A204.1 (cell line): Measurements from ENCODE around the gene THUMPD1.
"Not testable (repeated sequence)": the region's sequence is repeated elsewhere in the genome, so short reads cannot be mapped to it uniquely, and the experiment has no call there.

Source experiments
- FAIRE-seq: peaks from 2 replicates; lab custom pipeline; 2012; peaks lifted over from hg19 to GRCh38; lab: Jason Lieb, UNC

The THUMPD1 gene

GRCh38 chr16:20747030-20747816 is 5.6 kb upstream of the THUMPD1 start:
- no peak for FAIRE-seq

- FAIRE-seq = no peak
Observed at GRCh38 chr16:20746461-20746860, 4.8 kb upstream of the THUMPD1 start.

- no peak for FAIRE-seq
Observed at GRCh38 chr16:20744922-20745440, 3.4 kb upstream of the THUMPD1 start.

GRCh38 chr16:20743591-20743990 is 2.0 kb upstream of the THUMPD1 start:
- FAIRE-seq = no peak

- FAIRE-seq = no peak
Observed at GRCh38 chr16:20740901-20741521, 607 bp downstream of the THUMPD1 start.

- no peak for FAIRE-seq
Observed at GRCh38 chr16:20740007-20740883, 1.4 kb downstream of the THUMPD1 start.

GRCh38 chr16:20735490-20735889 is 6.1 kb downstream of the THUMPD1 start:
- no peak for FAIRE-seq

- FAIRE-seq = no peak
Observed at GRCh38 chr16:20734782-20735181, 6.8 kb downstream of the THUMPD1 start.

GRCh38 chr16:20734056-20734455 is 7.6 kb downstream of the THUMPD1 start:
- no peak for FAIRE-seq

- FAIRE-seq = no peak
Observed at GRCh38 chr16:20729141-20729540, 12.5 kb downstream of the THUMPD1 start.

GRCh38 chr16:20727181-20727580 is 14.4 kb downstream of the THUMPD1 start:
- no peak for FAIRE-seq

GRCh38 chr16:20726661-20727060 is 15.0 kb downstream of the THUMPD1 start:
- no peak for FAIRE-seq

- FAIRE-seq = no peak
Observed at GRCh38 chr16:20720251-20720650, 21.4 kb downstream of the THUMPD1 start.

GRCh38 chr16:20717718-20718117 is 23.9 kb downstream of the THUMPD1 start:
- not testable (repeated sequence) for FAIRE-seq

GRCh38 chr16:20711277-20711911 is 30.2 kb downstream of the THUMPD1 start:
- FAIRE-seq = no peak

- FAIRE-seq = peak; percentile 53
Observed at GRCh38 chr16:20708129-20708528, 33.5 kb downstream of the THUMPD1 start.

GRCh38 chr16:20707461-20707860 is 34.2 kb downstream of the THUMPD1 start:
- FAIRE-seq = no peak

- peak; percentile 14 for FAIRE-seq
Observed at GRCh38 chr16:20705972-20706371, 35.6 kb downstream of the THUMPD1 start.

- FAIRE-seq = no peak
Observed at GRCh38 chr16:20704281-20704680, 37.3 kb downstream of the THUMPD1 start.

- FAIRE-seq = not testable (repeated sequence)
Observed at GRCh38 chr16:20701692-20702091, 39.9 kb downstream of the THUMPD1 start.

- no peak for FAIRE-seq
Observed at GRCh38 chr16:20696618-20697017, 45.0 kb downstream of the THUMPD1 start.

- no peak for FAIRE-seq
Observed at GRCh38 chr16:20695024-20695423, 46.6 kb downstream of the THUMPD1 start.
